ENCODE results near the gene WARS2. TPM values are rescaled to one million over a fixed set of nuclear protein-coding genes. Genes with fewer than 3 reads are reported as not detected.

WARS2 gene
- total RNA-seq, 1 donor, result 23.9 TPM

- TF ChIP-seq, protein P1, sequence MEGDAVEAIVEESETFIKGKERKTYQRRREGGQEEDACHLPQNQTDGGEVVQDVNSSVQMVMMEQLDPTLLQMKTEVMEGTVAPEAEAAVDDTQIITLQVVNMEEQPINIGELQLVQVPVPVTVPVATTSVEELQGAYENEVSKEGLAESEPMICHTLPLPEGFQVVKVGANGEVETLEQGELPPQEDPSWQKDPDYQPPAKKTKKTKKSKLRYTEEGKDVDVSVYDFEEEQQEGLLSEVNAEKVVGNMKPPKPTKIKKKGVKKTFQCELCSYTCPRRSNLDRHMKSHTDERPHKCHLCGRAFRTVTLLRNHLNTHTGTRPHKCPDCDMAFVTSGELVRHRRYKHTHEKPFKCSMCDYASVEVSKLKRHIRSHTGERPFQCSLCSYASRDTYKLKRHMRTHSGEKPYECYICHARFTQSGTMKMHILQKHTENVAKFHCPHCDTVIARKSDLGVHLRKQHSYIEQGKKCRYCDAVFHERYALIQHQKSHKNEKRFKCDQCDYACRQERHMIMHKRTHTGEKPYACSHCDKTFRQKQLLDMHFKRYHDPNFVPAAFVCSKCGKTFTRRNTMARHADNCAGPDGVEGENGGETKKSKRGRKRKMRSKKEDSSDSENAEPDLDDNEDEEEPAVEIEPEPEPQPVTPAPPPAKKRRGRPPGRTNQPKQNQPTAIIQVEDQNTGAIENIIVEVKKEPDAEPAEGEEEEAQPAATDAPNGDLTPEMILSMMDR (IDR thresholded peaks at IDR 0.05; ENCODE audit: extremely low read depth, low read depth, low read length), result no peak
- Histone ChIP-seq H3K27ac (ENCODE audit: low read depth, low read length) (no peak overlapping the region), H3K36me3 (ENCODE audit: insufficient read depth, low read length) (no peaks in the 10 kb centered on the region), H3K27me3 (ENCODE audit: insufficient read depth, low read length) (no peaks in the 10 kb centered on the region), H3K4me3 (ENCODE audit: insufficient read depth, low read length) (no peak overlapping the region), H3K4me2 (ENCODE audit: insufficient read depth, low read length) (no peak overlapping the region), H3K9me3 (ENCODE audit: low read depth, low read length) (no peaks in the 10 kb centered on the region), H3K4me1 (ENCODE audit: insufficient read depth, low read length) (peaks cover 13% of the 10 kb centered on the region), H2AFZ (ENCODE audit: low read length) (no peak overlapping the region), H4K20me1 (ENCODE audit: insufficient read depth, low read length) (no peaks in the 10 kb centered on the region), H3K79me2 (ENCODE audit: insufficient read depth, low read length) (no peaks in the 10 kb centered on the region)
- DNase-seq (ENCODE audit: insufficient read length, low spot score, missing footprints), result no peak
Measured at GRCh38 chr1:119071321-119071720, 69.1 kb downstream of the WARS2 start.

- no peaks in the 10 kb centered on the region for H3K4me1 ChIP-seq (ENCODE audit: insufficient read depth, low read length)
- DNase-seq (ENCODE audit: insufficient read length, low spot score, missing footprints), result no peak
- H2AFZ ChIP-seq (ENCODE audit: low read length), result no peak overlapping the region
- TF ChIP-seq, protein P1 (IDR thresholded peaks at IDR 0.05; ENCODE audit: extremely low read depth, low read depth, low read length), result no peak
- H3K79me2 ChIP-seq (ENCODE audit: insufficient read depth, low read length), result no peaks in the 10 kb centered on the region
- H3K36me3 ChIP-seq (ENCODE audit: insufficient read depth, low read length), result no peaks in the 10 kb centered on the region
- H3K4me3 ChIP-seq (ENCODE audit: insufficient read depth, low read length), result no peak overlapping the region
- H3K9me3 ChIP-seq (ENCODE audit: low read depth, low read length), result no peaks in the 10 kb centered on the region
- H3K4me2 ChIP-seq (ENCODE audit: insufficient read depth, low read length), result no peak overlapping the region
- H4K20me1 ChIP-seq (ENCODE audit: insufficient read depth, low read length), result no peaks in the 10 kb centered on the region
- no peaks in the 10 kb centered on the region for H3K27me3 ChIP-seq (ENCODE audit: insufficient read depth, low read length)
- H3K27ac ChIP-seq (ENCODE audit: low read depth, low read length), result no peak overlapping the region
Measured at GRCh38 chr1:119069682-119070081, 70.8 kb downstream of the WARS2 start.

GRCh38 chr1:119068427-119068826 is 72.0 kb downstream of the WARS2 start:
- Histone ChIP-seq H3K4me2 (ENCODE audit: insufficient read depth, low read length) (no peak overlapping the region), H3K27me3 (ENCODE audit: insufficient read depth, low read length) (no peaks in the 10 kb centered on the region), H3K36me3 (ENCODE audit: insufficient read depth, low read length) (no peaks in the 10 kb centered on the region), H2AFZ (ENCODE audit: low read length) (no peak overlapping the region), H3K4me3 (ENCODE audit: insufficient read depth, low read length) (no peak overlapping the region), H3K79me2 (ENCODE audit: insufficient read depth, low read length) (no peaks in the 10 kb centered on the region), H3K27ac (ENCODE audit: low read depth, low read length) (no peak overlapping the region), H3K4me1 (ENCODE audit: insufficient read depth, low read length) (no peaks in the 10 kb centered on the region), H3K9me3 (ENCODE audit: low read depth, low read length) (no peaks in the 10 kb centered on the region), H4K20me1 (ENCODE audit: insufficient read depth, low read length) (no peaks in the 10 kb centered on the region)
- TF ChIP-seq, protein P1 (IDR thresholded peaks at IDR 0.05; ENCODE audit: extremely low read depth, low read depth, low read length), result no peak
- DNase-seq (ENCODE audit: insufficient read length, low spot score, missing footprints), result no peak

- Histone ChIP-seq H3K4me3 (ENCODE audit: insufficient read depth, low read length) (no peak overlapping the region), H3K27me3 (ENCODE audit: insufficient read depth, low read length) (no peaks in the 10 kb centered on the region), H3K79me2 (ENCODE audit: insufficient read depth, low read length) (no peaks in the 10 kb centered on the region), H3K27ac (ENCODE audit: low read depth, low read length) (no peak overlapping the region), H2AFZ (ENCODE audit: low read length) (no peak overlapping the region), H3K4me2 (ENCODE audit: insufficient read depth, low read length) (no peak overlapping the region), H3K9me3 (ENCODE audit: low read depth, low read length) (no peaks in the 10 kb centered on the region), H3K4me1 (ENCODE audit: insufficient read depth, low read length) (no peaks in the 10 kb centered on the region), H4K20me1 (ENCODE audit: insufficient read depth, low read length) (no peaks in the 10 kb centered on the region), H3K36me3 (ENCODE audit: insufficient read depth, low read length) (no peaks in the 10 kb centered on the region)
- TF ChIP-seq, protein P1 (IDR thresholded peaks at IDR 0.05; ENCODE audit: extremely low read depth, low read depth, low read length), result no peak
- no peak for DNase-seq (ENCODE audit: insufficient read length, low spot score, missing footprints)
Measured at GRCh38 chr1:119061700-119062099, 78.8 kb downstream of the WARS2 start.

Measured in osteoblast (primary cell).